ENCODE results near the gene OR6B2.

GRCh38 chr2:239991689-239992314 is 38.4 kb downstream of the OR6B2 start:
- TF ChIP-seq POLR2A (IDR thresholded peaks at IDR 0.05; ENCODE audit: low read depth, low read length): no peak
- TF ChIP-seq POLR2AphosphoS5 (IDR thresholded peaks at IDR 0.05; ENCODE audit: low read depth, low read length): no peak

Measured in GM12892 (cell line).